CD4-positive, alpha-beta T cell (primary cell): ENCODE measurements around the gene SCAANT1. TPM values are rescaled to one million over a fixed set of nuclear protein-coding genes. Genes with fewer than 3 reads are reported as not detected.

ENCODE experiments used
- ATAC-seq: fragments of 200-7000 bp; cut with Tn5 transposase; one replicate; pipeline ENCODE4 v1.10.0; 2022; ENCODE audit warnings: mild to moderate bottlenecking; ENCODE audit not compliant: poor library complexity
- CTCF ChIA-PET: fragments of 350-600 bp; sonication (Branson Sonifier 250); formaldehyde crosslinking; loops from one replicate; lab custom pipeline; 2021; ENCODE audit warnings: antibody characterized with exemption, inconsistent platforms; lab: Charles Lee
- POLR2A ChIA-PET: fragments of 350-600 bp; sonication (Branson Sonifier 250); formaldehyde crosslinking; loops from one replicate; lab custom pipeline; 2021; ENCODE audit warnings: antibody characterized with exemption, inconsistent platforms; lab: Charles Lee
- DNase-seq, 14 experiments: peaks; one replicate each; pipeline ENCODE4 v3.0.0-alpha.2; 2013 to 2020; ENCODE audit warnings: mixed read lengths in 2 of 14
- H3K27ac ChIP-seq, 2 donors: one replicate each; pipeline versions ENCODE4 v1.5.1 to v1.7.0; 2013; ENCODE audit warnings: low read length in 2 of 2, low read depth in 1 of 2, mild to moderate bottlenecking in 1 of 2
- H3K27me3 ChIP-seq, 2 experiments: 1 replicate in 1 of 2; 2 replicates in 1 of 2; pipeline versions ENCODE4 v1.6.1 to v1.7.0; 2013; ENCODE audit warnings: low read length in 2 of 2, control low read depth in 1 of 2, mild to moderate bottlenecking in 1 of 2, moderate library complexity in 1 of 2; ENCODE audit not compliant: insufficient read depth in 2 of 2, control insufficient read depth in 1 of 2
- H3K36me3 ChIP-seq: one replicate; pipeline ENCODE4 v1.6.1; 2013; ENCODE audit warnings: low read length, control low read depth; ENCODE audit not compliant: insufficient read depth
- H3K4me1 ChIP-seq: one replicate; pipeline ENCODE4 v1.6.1; 2013; ENCODE audit warnings: low read length, control low read depth; ENCODE audit not compliant: insufficient read depth
- H3K4me3 ChIP-seq: one replicate; pipeline ENCODE4 v1.5.1; 2013; ENCODE audit warnings: mild to moderate bottlenecking, low read length, moderate library complexity
- H3K9me3 ChIP-seq, 2 experiments: 1 replicate in 1 of 2; 2 replicates in 1 of 2; pipeline versions ENCODE4 v1.6.1 to v1.7.0; 2013; ENCODE audit warnings: low read length in 2 of 2, mild to moderate bottlenecking in 2 of 2, control low read depth in 1 of 2, moderate library complexity in 1 of 2; ENCODE audit not compliant: control insufficient read depth in 1 of 2, insufficient read depth in 1 of 2
- H3K27ac Mint-ChIP-seq: one replicate; pipeline ENCODE4 v1.8.0; 2020; ENCODE audit warnings: mixed read lengths
- H3K27me3 Mint-ChIP-seq: one replicate; pipeline ENCODE4 v1.8.0; 2021; ENCODE audit warnings: mixed read lengths
- H3K36me3 Mint-ChIP-seq: one replicate; pipeline ENCODE4 v1.8.0; 2021; ENCODE audit warnings: low read depth, mixed read lengths
- H3K4me1 Mint-ChIP-seq: one replicate; pipeline ENCODE4 v1.8.0; 2021; ENCODE audit warnings: low read depth, mixed read lengths
- H3K4me3 Mint-ChIP-seq: one replicate; pipeline ENCODE4 v1.8.0; 2020; ENCODE audit warnings: mild to moderate bottlenecking, mixed read lengths
- H3K9me3 Mint-ChIP-seq: one replicate; pipeline ENCODE4 v1.8.0; 2020; ENCODE audit warnings: mixed read lengths
- CTCF ChIP-seq: fragments of 200-600 bp; IDR thresholded peaks from one replicate; pipeline ENCODE4 v1.8.0; 2022; ENCODE audit warnings: antibody characterized with exemption, mild to moderate bottlenecking
- intact Hi-C, 2 experiments: fragments of 100-400 bp; cut with DNase I in 1 of 2; cut with micrococcal nuclease in 1 of 2; formaldehyde crosslinking; loops; one replicate each; pipeline versions ENCODE4 v1.15.1 to v1.9.0; 2023 to 2025; cut with DNase I, micrococcal nuclease
- total RNA-seq, 174 experiments: library from RNA in 2 of 174; stranded (reverse) in 2 of 174; gene quantifications; one replicate each; pipeline ENCODE4 v1.2.3 and lab custom pipeline; 2021 to 2026

Gene SCAANT1
- total RNA-seq, 2 experiments from 2014 or later = 1.4 to 2.1 TPM

- TF ChIP-seq CTCF = no peak
- ATAC-seq (no peak), DNase-seq (no peak)
- Histone ChIP-seq H3K27me3 (no peaks in the 10 kb centered on the region), H3K36me3 (peaks cover 14% of the 10 kb centered on the region), H3K9me3 (no peaks in the 10 kb centered on the region), H3K4me3 (no peak overlapping the region), H3K27ac (no peak overlapping the region), H3K4me1 (peaks cover 9% of the 10 kb centered on the region)
- Mint-ChIP-seq H3K4me3 (no peak overlapping the region), H3K27ac (peak overlapping the region; percentile 21), H3K27me3 (no peaks in the 10 kb centered on the region), H3K4me1 (peaks cover 44% of the 10 kb centered on the region), H3K9me3 (no peaks in the 10 kb centered on the region), H3K36me3 (peaks cover 17% of the 10 kb centered on the region)
- intact Hi-C loops = no loop called here
- ChIA-PET CTCF (interaction anchor here (0.8 to 13.2 kb wide), 3 partner anchors 13 to 34 kb away, joined by 3 to 168 read pairs (median 14); no protein-coding TSS in a partner anchor), POLR2A (interaction anchor here (1.4 to 2.9 kb wide), 2 partner anchors 9 to 33 kb away, joined by 3 to 13 read pairs; no protein-coding TSS in a partner anchor)
Observed at GRCh38 chr3:63959146-63959545, 47.0 kb upstream of the SCAANT1 start.

GRCh38 chr3:63955830-63956545, 43.8 kb upstream of the SCAANT1 start:
- intact Hi-C loops = loop anchor here in 1 of 2 experiments (2.0 kb wide), 1 partner anchor 43 kb away; the partner anchor contains the start of gene SCAANT1
- Mint-ChIP-seq H3K4me1 (peaks cover 49% of the 10 kb centered on the region), H3K4me3 (no peak overlapping the region), H3K27ac (peak overlapping the region; percentile 38), H3K9me3 (no peaks in the 10 kb centered on the region), H3K27me3 (no peaks in the 10 kb centered on the region), H3K36me3 (peaks cover 29% of the 10 kb centered on the region)
- CTCF ChIA-PET = no interaction called here
- no peak for ATAC-seq
- H3K27ac ChIP-seq = no peak overlapping the region
- POLR2A ChIA-PET = interaction anchor here (0.6 kb wide), 1 partner anchor 10 kb away, joined by 3 read pairs; no protein-coding TSS in a partner anchor
- H3K4me3 ChIP-seq = no peak overlapping the region
- DNase-seq = no peak
- H3K27me3 ChIP-seq = no peaks in the 10 kb centered on the region
- peaks cover 27% of the 10 kb centered on the region for H3K36me3 ChIP-seq
- peaks cover 11% of the 10 kb centered on the region for H3K4me1 ChIP-seq
- TF ChIP-seq CTCF = no peak
- H3K9me3 ChIP-seq = no peaks in the 10 kb centered on the region

GRCh38 chr3:63955036-63955650, 43.0 kb upstream of the SCAANT1 start:
- H3K9me3 Mint-ChIP-seq = no peaks in the 10 kb centered on the region
- Histone ChIP-seq H3K27ac (no peak overlapping the region), H3K27me3 (no peaks in the 10 kb centered on the region), H3K36me3 (peaks cover 27% of the 10 kb centered on the region), H3K9me3 (no peaks in the 10 kb centered on the region), H3K4me1 (peaks cover 9% of the 10 kb centered on the region), H3K4me3 (no peak overlapping the region)
- peaks cover 53% of the 10 kb centered on the region for H3K4me1 Mint-ChIP-seq
- DNase-seq (no peak), ATAC-seq (no peak)
- intact Hi-C loops = loop anchor here in 1 of 2 experiments (2.0 kb wide), 1 partner anchor 42 kb away; the partner anchor contains the start of gene SCAANT1
- H3K4me3 Mint-ChIP-seq = no peak overlapping the region
- peaks cover 29% of the 10 kb centered on the region for H3K36me3 Mint-ChIP-seq
- no peaks in the 10 kb centered on the region for H3K27me3 Mint-ChIP-seq
- no peak for TF ChIP-seq CTCF
- ChIA-PET POLR2A (no interaction called here), CTCF (no interaction called here)
- H3K27ac Mint-ChIP-seq = peak overlapping the region; percentile 27
